ENCODE measurements around the gene SIL1. TPM values are rescaled to one million over a fixed set of nuclear protein-coding genes. Genes with fewer than 3 reads are reported as not detected.

SIL1 gene
- total RNA-seq, 1 experiment from 2014 or later = 22.0 TPM

- BruUV-seq (replicated peaks) = no TSS peak
- DNase-seq (ENCODE audit: low spot score) = no peak
- intact Hi-C loops (cut with micrococcal nuclease; ENCODE audit: unreplicated experiment) = no loop called here
- Histone ChIP-seq H3K9me3 (ENCODE audit: low read depth, low read length, poor library complexity, severe bottlenecking) (no peaks in the 10 kb centered on the region), H3K36me3 (ENCODE audit: insufficient read depth, low read length, poor library complexity, severe bottlenecking) (no peaks in the 10 kb centered on the region), H3K4me1 (ENCODE audit: insufficient read depth, low read length, poor library complexity, severe bottlenecking) (no peaks in the 10 kb centered on the region), H3K27ac (ENCODE audit: low read depth, low read length, poor library complexity, severe bottlenecking) (no peak overlapping the region), H3K4me3 (ENCODE audit: low read depth, low read length, poor library complexity, severe bottlenecking) (no peak overlapping the region), H3K27me3 (replicated peaks; ENCODE audit: insufficient read depth, low read depth, low read length, poor library complexity) (no peaks in the 10 kb centered on the region)
- ChIA-PET POLR2A (ENCODE audit: low non-redundant PET) (no interaction called here), CTCF (interaction anchor here (0.7 kb wide), 1 partner anchor 8 kb away, joined by 3 read pairs; no protein-coding TSS in a partner anchor)
- TF ChIP-seq EZH2 (IDR thresholded peaks at IDR 0.05; ENCODE audit: borderline replicate concordance, low read depth, low read length, poor library complexity, severe bottlenecking) = no peak
- no peak for TF ChIP-seq CTCF (conservative IDR thresholded peaks at IDR 0.05; ENCODE audit: low read depth, low read length)
Measured at GRCh38 chr5:139068494-139069151, 129.5 kb downstream of the SIL1 start.

- Histone ChIP-seq H3K27me3 (replicated peaks; ENCODE audit: insufficient read depth, low read depth, low read length, poor library complexity) (no peaks in the 10 kb centered on the region), H3K9me3 (ENCODE audit: low read depth, low read length, poor library complexity, severe bottlenecking) (no peaks in the 10 kb centered on the region), H3K4me1 (ENCODE audit: insufficient read depth, low read length, poor library complexity, severe bottlenecking) (no peaks in the 10 kb centered on the region), H3K36me3 (ENCODE audit: insufficient read depth, low read length, poor library complexity, severe bottlenecking) (no peaks in the 10 kb centered on the region), H3K4me3 (ENCODE audit: low read depth, low read length, poor library complexity, severe bottlenecking) (no peak overlapping the region), H3K27ac (ENCODE audit: low read depth, low read length, poor library complexity, severe bottlenecking) (no peak overlapping the region)
- ChIA-PET CTCF (no interaction called here), POLR2A (ENCODE audit: low non-redundant PET) (no interaction called here)
- TF ChIP-seq CTCF (conservative IDR thresholded peaks at IDR 0.05; ENCODE audit: low read depth, low read length) = no peak
- DNase-seq (ENCODE audit: low spot score) = no peak
- no TSS peak for BruUV-seq (replicated peaks)
- intact Hi-C loops (cut with micrococcal nuclease; ENCODE audit: unreplicated experiment) = no loop called here
Measured at GRCh38 chr5:139068060-139068459, 130.1 kb downstream of the SIL1 start.

GRCh38 chr5:139065306-139065705 lies 132.9 kb downstream of the SIL1 start:
- no peaks in the 10 kb centered on the region for H3K27me3 ChIP-seq (replicated peaks; ENCODE audit: insufficient read depth, low read depth, low read length, poor library complexity)
- H3K4me3 ChIP-seq (ENCODE audit: low read depth, low read length, poor library complexity, severe bottlenecking) = no peak overlapping the region
- intact Hi-C loops (cut with micrococcal nuclease; ENCODE audit: unreplicated experiment) = no loop called here
- no TSS peak for BruUV-seq (replicated peaks)
- TF ChIP-seq EZH2 (IDR thresholded peaks at IDR 0.05; ENCODE audit: borderline replicate concordance, low read depth, low read length, poor library complexity, severe bottlenecking) (no peak), CTCF (conservative IDR thresholded peaks at IDR 0.05; ENCODE audit: low read depth, low read length) (no peak)
- H3K9me3 ChIP-seq (ENCODE audit: low read depth, low read length, poor library complexity, severe bottlenecking) = no peaks in the 10 kb centered on the region
- peaks cover 14% of the 10 kb centered on the region for H3K4me1 ChIP-seq (ENCODE audit: insufficient read depth, low read length, poor library complexity, severe bottlenecking)
- CTCF ChIA-PET = no interaction called here
- POLR2A ChIA-PET (ENCODE audit: low non-redundant PET) = no interaction called here
- no peak for DNase-seq (ENCODE audit: low spot score)
- no peak overlapping the region for H3K27ac ChIP-seq (ENCODE audit: low read depth, low read length, poor library complexity, severe bottlenecking)
- no peaks in the 10 kb centered on the region for H3K36me3 ChIP-seq (ENCODE audit: insufficient read depth, low read length, poor library complexity, severe bottlenecking)
